ENCODE results near the gene COQ5. TPM values are rescaled to one million over a fixed set of nuclear protein-coding genes. Genes with fewer than 3 reads are reported as not detected.

The COQ5 gene
- total RNA-seq, 1 experiment from 2014 or later = 32.2 TPM

DNA sequence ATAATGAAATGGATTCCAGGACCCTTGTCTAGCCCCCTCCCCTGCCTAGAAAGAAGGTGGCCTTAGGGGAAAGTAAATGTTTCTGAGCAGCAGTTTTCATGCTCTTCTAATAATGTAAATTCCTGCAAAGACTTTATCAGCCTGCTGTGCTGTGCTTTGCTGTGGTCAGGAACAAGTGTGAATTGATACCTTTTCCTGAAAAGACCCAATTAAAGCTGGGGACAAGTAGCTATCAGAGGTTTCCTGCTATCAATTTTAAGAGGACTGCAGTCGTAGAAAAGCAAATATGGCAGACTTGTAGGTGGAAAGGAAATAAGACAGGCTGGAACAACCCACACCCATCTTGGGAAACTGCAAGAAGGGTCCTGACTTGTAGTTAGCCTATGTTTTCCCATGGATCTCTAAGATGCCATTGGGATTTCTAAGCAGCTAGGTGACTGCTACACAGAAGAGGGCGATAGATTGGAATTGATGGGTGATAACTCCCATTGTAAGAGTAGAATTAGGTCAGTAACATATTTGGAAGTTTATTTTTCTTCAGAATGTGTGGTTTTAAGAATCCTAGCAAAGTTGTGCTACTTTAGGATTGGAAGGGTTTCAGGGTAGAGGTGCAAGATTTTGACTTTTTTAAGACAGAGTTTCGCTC is 30.0 kb downstream of the COQ5 start:
- Histone ChIP-seq H4K20me1 (ENCODE audit: insufficient read depth) (peaks cover 23% of the 10 kb centered on the region), H3K4me1 (replicated peaks; ENCODE audit: insufficient read depth) (peaks cover 23% of the 10 kb centered on the region), H3F3A (ENCODE audit: insufficient read depth, low read depth) (peaks cover 35% of the 10 kb centered on the region), H2AFZ (no peak overlapping the region), H3K4me2 (no peak overlapping the region), H3K4me3 (no peak overlapping the region), H3K9me2 (ENCODE audit: insufficient read depth) (no peaks in the 10 kb centered on the region), H3K79me2 (ENCODE audit: low read depth) (peaks cover 45% of the 10 kb centered on the region), H3K9me3 (ENCODE audit: insufficient read depth, low read depth) (no peaks in the 10 kb centered on the region), H3K36me3 (ENCODE audit: low read depth) (peaks cover 8% of the 10 kb centered on the region; the same call in 1 of the 2 replicates), H3K27ac (no peak overlapping the region), H3K27me3 (ENCODE audit: insufficient read depth, low read depth) (no peaks in the 10 kb centered on the region)
- intact Hi-C loops (cut with micrococcal nuclease; ENCODE audit: unreplicated experiment) = no loop called here
- ChIA-PET CTCF (interaction anchor here (0.6 kb wide), 1 partner anchor 205 kb away, joined by 5 read pairs; no protein-coding TSS in a partner anchor), POLR2A (ENCODE audit: unreplicated experiment) (no interaction called here)
- BruUV-seq (replicated peaks) = no TSS peak
- no peak for TF ChIP-seq EZH2 (IDR thresholded peaks at IDR 0.05; ENCODE audit: low read depth)
- TF ChIP-seq, protein P1, sequence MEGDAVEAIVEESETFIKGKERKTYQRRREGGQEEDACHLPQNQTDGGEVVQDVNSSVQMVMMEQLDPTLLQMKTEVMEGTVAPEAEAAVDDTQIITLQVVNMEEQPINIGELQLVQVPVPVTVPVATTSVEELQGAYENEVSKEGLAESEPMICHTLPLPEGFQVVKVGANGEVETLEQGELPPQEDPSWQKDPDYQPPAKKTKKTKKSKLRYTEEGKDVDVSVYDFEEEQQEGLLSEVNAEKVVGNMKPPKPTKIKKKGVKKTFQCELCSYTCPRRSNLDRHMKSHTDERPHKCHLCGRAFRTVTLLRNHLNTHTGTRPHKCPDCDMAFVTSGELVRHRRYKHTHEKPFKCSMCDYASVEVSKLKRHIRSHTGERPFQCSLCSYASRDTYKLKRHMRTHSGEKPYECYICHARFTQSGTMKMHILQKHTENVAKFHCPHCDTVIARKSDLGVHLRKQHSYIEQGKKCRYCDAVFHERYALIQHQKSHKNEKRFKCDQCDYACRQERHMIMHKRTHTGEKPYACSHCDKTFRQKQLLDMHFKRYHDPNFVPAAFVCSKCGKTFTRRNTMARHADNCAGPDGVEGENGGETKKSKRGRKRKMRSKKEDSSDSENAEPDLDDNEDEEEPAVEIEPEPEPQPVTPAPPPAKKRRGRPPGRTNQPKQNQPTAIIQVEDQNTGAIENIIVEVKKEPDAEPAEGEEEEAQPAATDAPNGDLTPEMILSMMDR (conservative IDR thresholded peaks at IDR 0.05) = no peak
- DNase-seq = no peak

DNA sequence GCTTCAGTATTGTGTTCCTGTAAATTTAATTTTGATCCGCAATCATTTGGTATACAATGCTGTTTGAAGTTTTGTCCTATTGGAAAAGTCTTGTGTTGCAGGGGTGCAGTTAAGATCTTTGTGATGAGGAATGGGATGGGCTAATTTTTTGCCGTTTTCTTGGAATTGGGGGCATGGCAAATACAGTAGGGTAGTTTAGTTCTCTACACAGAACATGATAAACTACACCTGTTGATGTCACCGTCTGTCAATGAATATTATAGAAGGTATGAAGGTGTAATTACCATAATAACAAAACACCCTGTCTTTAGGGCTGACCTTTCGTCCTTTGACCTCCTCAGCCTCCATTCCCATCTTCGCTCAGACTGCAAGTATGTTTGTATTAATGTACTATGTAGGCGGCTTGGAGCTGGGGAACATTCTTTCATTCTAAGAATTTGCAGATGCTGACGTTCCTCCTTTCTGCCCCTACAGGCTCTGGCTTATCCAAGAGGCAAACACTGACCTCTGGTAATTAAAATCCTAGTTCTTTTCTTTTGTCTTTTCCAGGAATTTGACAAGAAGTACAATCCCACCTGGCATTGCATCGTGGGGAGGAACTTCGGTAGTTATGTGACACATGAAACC is 31.3 kb downstream of the COQ5 start:
- intact Hi-C loops (cut with micrococcal nuclease; ENCODE audit: unreplicated experiment) = loop anchor here (2.0 kb wide), 1 partner anchor 141 kb away; no protein-coding TSS in a partner anchor
- no peak overlapping the region for H3K27ac ChIP-seq
- no peak for DNase-seq
- no peak overlapping the region for H2AFZ ChIP-seq
- H4K20me1 ChIP-seq (ENCODE audit: insufficient read depth) = peaks cover 23% of the 10 kb centered on the region
- H3K4me1 ChIP-seq (replicated peaks; ENCODE audit: insufficient read depth) = peaks cover 23% of the 10 kb centered on the region
- TF ChIP-seq, protein P1 (conservative IDR thresholded peaks at IDR 0.05) = no peak
- no peak for TF ChIP-seq EZH2 (IDR thresholded peaks at IDR 0.05; ENCODE audit: low read depth)
- peaks cover 8% of the 10 kb centered on the region; the same call in 1 of the 2 replicates for H3K36me3 ChIP-seq (ENCODE audit: low read depth)
- H3K79me2 ChIP-seq (ENCODE audit: low read depth) = peaks cover 47% of the 10 kb centered on the region
- no peaks in the 10 kb centered on the region for H3K27me3 ChIP-seq (ENCODE audit: insufficient read depth, low read depth)
- CTCF ChIA-PET = no interaction called here
- POLR2A ChIA-PET (ENCODE audit: unreplicated experiment) = no interaction called here
- H3K9me3 ChIP-seq (ENCODE audit: insufficient read depth, low read depth) = no peaks in the 10 kb centered on the region
- peak overlapping the region; percentile 91 for H3K4me3 ChIP-seq
- H3K9me2 ChIP-seq (ENCODE audit: insufficient read depth) = no peaks in the 10 kb centered on the region
- H3F3A ChIP-seq (ENCODE audit: insufficient read depth, low read depth) = peaks cover 35% of the 10 kb centered on the region
- peak overlapping the region; percentile 95 for H3K4me2 ChIP-seq
- no TSS peak for BruUV-seq (replicated peaks)

DNA sequence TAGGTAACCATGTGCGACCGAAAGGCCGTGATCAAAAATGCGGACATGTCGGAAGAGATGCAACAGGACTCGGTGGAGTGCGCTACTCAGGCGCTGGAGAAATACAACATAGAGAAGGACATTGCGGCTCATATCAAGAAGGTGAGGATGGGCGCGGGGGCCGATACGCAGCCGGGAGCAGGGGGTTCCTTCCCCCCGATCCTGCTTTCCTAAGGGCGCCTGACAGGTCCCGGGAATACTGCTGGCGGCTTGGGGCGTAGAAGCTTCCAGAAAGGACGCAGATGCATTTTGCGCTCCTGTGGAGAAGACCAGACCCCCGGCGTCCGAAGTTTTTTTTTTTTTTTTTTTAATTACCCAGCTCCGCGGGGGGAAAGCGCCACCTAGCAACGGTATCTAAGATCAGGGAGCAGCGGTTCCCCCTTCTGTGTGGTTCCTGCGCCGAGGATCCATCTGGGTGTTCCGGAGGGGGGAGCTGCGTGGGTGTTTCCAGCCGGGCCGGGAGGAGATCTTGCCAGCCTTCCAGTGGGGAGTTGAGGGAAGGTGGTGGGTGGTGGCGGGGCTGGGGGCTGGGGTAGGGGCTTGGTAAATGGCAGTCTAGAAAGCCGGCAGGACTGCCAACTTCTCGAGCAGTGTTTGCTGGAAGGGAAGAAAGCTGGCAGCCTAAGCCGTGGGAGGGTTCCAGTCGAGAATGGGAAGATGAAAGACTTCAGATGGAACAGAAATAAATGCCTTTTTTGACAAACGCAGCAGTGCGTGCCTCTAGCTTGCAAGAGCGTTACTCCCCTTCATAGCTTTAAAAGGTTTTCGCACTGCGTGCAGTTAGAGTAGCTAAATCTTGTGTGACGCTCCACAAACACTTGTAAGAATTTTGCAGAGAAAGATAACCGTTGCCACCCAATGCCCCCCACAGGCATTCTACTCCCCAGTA is 32.3 kb downstream of the COQ5 start:
- Histone ChIP-seq H3K4me3 (peak overlapping the region; percentile 91), H3F3A (ENCODE audit: insufficient read depth, low read depth) (peaks cover 35% of the 10 kb centered on the region), H3K4me2 (peak overlapping the region; percentile 95), H2AFZ (peak overlapping the region; percentile 75), H3K4me1 (replicated peaks; ENCODE audit: insufficient read depth) (peaks cover 23% of the 10 kb centered on the region), H3K27me3 (ENCODE audit: insufficient read depth, low read depth) (no peaks in the 10 kb centered on the region), H3K36me3 (ENCODE audit: low read depth) (peaks cover 8% of the 10 kb centered on the region; the same call in 1 of the 2 replicates), H3K27ac (peak overlapping the region; percentile 21; the same call in 1 of the 2 replicates), H4K20me1 (ENCODE audit: insufficient read depth) (peaks cover 23% of the 10 kb centered on the region), H3K79me2 (ENCODE audit: low read depth) (peaks cover 47% of the 10 kb centered on the region), H3K9me3 (ENCODE audit: insufficient read depth, low read depth) (no peaks in the 10 kb centered on the region), H3K9me2 (ENCODE audit: insufficient read depth) (no peaks in the 10 kb centered on the region)
- POLR2A ChIA-PET (ENCODE audit: unreplicated experiment) = interaction anchor here (0.5 to 1.6 kb wide), 6 partner anchors 8 to 1926 kb away, joined by 3 to 26 read pairs (median 5); partner anchors contain the start of genes CLIP1, COX6A1 and POP5
- DNase-seq = peak in 1 of 2 experiments; percentile 23
- CTCF ChIA-PET = interaction anchor here (0.7 kb wide), 3 partner anchors 22 to 329 kb away, joined by 4 to 13 read pairs (median 11); no protein-coding TSS in a partner anchor
- BruUV-seq (replicated peaks) = no TSS peak
- intact Hi-C loops (cut with micrococcal nuclease; ENCODE audit: unreplicated experiment) = loop anchor here (2.0 kb wide), 1 partner anchor 140 kb away; no protein-coding TSS in a partner anchor
- TF ChIP-seq, protein P1 (conservative IDR thresholded peaks at IDR 0.05) = no peak
- no peak for TF ChIP-seq EZH2 (IDR thresholded peaks at IDR 0.05; ENCODE audit: low read depth)

All from PC-9 (cell line).